DND-41 (cell line): ENCODE data around the gene XPA.

Source experiments
- ATAC-seq: fragments of 200-7000 bp; cut with Tn5 transposase; 3 replicates; pipeline ENCODE4 v1.9.1; 2021; ENCODE audit warnings: low read depth; ENCODE audit not compliant: insufficient read depth
- DNase-seq: peaks from one replicate; pipeline ENCODE4 v3.0.0-alpha.2; 2020
- H2AFZ ChIP-seq: 2 replicates; pipeline ENCODE4 v1.6.0; 2012; ENCODE audit warnings: low read depth, low read length
- H3K27ac ChIP-seq: 2 replicates; pipeline ENCODE4 v1.5.1; 2012; ENCODE audit warnings: low read length, inconsistent platforms
- H3K27me3 ChIP-seq: fragments of 200-600 bp; sonication (generic); 2 replicates; pipeline ENCODE4 v1.6.0; 2012; ENCODE audit warnings: low read length, mild to moderate bottlenecking, inconsistent platforms; ENCODE audit not compliant: insufficient read depth, poor library complexity
- H3K36me3 ChIP-seq: 2 replicates; pipeline ENCODE4 v1.5.1; 2012; ENCODE audit warnings: low read length, inconsistent platforms; ENCODE audit not compliant: insufficient read depth
- H3K4me1 ChIP-seq: 2 replicates; pipeline ENCODE4 v1.5.1; 2012; ENCODE audit warnings: mild to moderate bottlenecking, low read length; ENCODE audit not compliant: insufficient read depth
- H3K4me2 ChIP-seq: 2 replicates; pipeline ENCODE4 v1.6.0; 2012; ENCODE audit warnings: mild to moderate bottlenecking, moderate library complexity, low read length, inconsistent platforms; ENCODE audit not compliant: insufficient read depth
- H3K4me3 ChIP-seq, 2 experiments: fragments of 200-600 bp in 1 of 2; shearing (Covaris generic) in 1 of 2; 2 replicates each; pipeline ENCODE4 v1.5.1; 2012 to 2016; ENCODE audit warnings: inconsistent platforms in 2 of 2, low read length in 2 of 2, mild to moderate bottlenecking in 2 of 2, low read depth in 1 of 2, moderate library complexity in 1 of 2
- H3K79me2 ChIP-seq: 2 replicates; pipeline ENCODE4 v1.6.0; 2012; ENCODE audit warnings: low read length, inconsistent platforms; ENCODE audit not compliant: insufficient read depth
- H3K9ac ChIP-seq: 2 replicates; pipeline ENCODE4 v1.6.0; 2012; ENCODE audit warnings: low read depth, mild to moderate bottlenecking, inconsistent platforms, low read length, moderate library complexity
- H3K9me3 ChIP-seq: 2 replicates; pipeline ENCODE4 v1.5.1; 2012; ENCODE audit warnings: low read length, moderate library complexity, mild to moderate bottlenecking, inconsistent platforms; ENCODE audit not compliant: insufficient read depth, severe bottlenecking
- H4K20me1 ChIP-seq: 2 replicates; pipeline ENCODE4 v1.6.0; 2012; ENCODE audit warnings: low read length; ENCODE audit not compliant: insufficient read depth
- EZH2 ChIP-seq: IDR thresholded peaks from 3 replicates; pipeline ENCODE4 v1.6.1; 2012; ENCODE audit warnings: borderline replicate concordance, low read depth, mild to moderate bottlenecking, moderate library complexity, low read length, inconsistent platforms; ENCODE audit not compliant: severe bottlenecking
- TF ChIP-seq, protein P1 (sequence below): IDR thresholded peaks from 2 replicates; pipeline ENCODE4 v1.5.1; 2012; ENCODE audit warnings: borderline replicate concordance, low read length, moderate library complexity, mild to moderate bottlenecking; ENCODE audit not compliant: poor library complexity, severe bottlenecking; ENCODE audit errors: extremely low read depth

XPA gene

GRCh38 chr9:97726716-97727115, 29.6 kb upstream of the XPA start:
- Histone ChIP-seq H3K9me3 (no peaks in the 10 kb centered on the region), H4K20me1 (no peaks in the 10 kb centered on the region), H3K79me2 (no peaks in the 10 kb centered on the region), H3K4me2 (no peak overlapping the region), H3K27ac (no peak overlapping the region), H2AFZ (no peak overlapping the region), H3K36me3 (no peaks in the 10 kb centered on the region), H3K4me1 (no peaks in the 10 kb centered on the region), H3K27me3 (peaks cover 20% of the 10 kb centered on the region), H3K4me3 (no peak overlapping the region), H3K9ac (no peak overlapping the region)
- DNase-seq (no peak), ATAC-seq (no peak)
- TF ChIP-seq, protein P1, sequence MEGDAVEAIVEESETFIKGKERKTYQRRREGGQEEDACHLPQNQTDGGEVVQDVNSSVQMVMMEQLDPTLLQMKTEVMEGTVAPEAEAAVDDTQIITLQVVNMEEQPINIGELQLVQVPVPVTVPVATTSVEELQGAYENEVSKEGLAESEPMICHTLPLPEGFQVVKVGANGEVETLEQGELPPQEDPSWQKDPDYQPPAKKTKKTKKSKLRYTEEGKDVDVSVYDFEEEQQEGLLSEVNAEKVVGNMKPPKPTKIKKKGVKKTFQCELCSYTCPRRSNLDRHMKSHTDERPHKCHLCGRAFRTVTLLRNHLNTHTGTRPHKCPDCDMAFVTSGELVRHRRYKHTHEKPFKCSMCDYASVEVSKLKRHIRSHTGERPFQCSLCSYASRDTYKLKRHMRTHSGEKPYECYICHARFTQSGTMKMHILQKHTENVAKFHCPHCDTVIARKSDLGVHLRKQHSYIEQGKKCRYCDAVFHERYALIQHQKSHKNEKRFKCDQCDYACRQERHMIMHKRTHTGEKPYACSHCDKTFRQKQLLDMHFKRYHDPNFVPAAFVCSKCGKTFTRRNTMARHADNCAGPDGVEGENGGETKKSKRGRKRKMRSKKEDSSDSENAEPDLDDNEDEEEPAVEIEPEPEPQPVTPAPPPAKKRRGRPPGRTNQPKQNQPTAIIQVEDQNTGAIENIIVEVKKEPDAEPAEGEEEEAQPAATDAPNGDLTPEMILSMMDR: no peak
- TF ChIP-seq EZH2: no peak

DNA sequence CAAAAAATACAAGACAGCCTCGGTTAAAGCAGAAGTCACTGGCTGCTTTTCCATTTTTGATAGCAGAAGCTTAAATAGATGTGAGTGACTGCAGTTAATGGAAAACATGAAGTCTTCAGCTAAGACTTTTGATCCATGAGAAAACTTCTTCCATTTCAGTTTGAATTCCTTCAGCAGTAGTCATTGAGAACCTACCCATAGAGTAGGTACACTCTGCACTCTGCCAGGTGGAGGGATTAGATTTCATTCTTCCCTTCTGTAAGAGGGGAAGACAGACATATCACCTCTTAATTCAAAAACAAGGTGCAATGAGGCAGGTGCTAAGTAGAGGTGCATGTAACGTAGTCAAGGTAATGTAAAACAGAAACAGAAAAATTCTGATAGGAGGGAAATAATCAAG, 26.7 kb upstream of the XPA start:
- ATAC-seq (no peak), DNase-seq (no peak)
- H3K4me3 ChIP-seq: no peak overlapping the region
- peaks cover 20% of the 10 kb centered on the region for H3K27me3 ChIP-seq
- H3K79me2 ChIP-seq: no peaks in the 10 kb centered on the region
- H4K20me1 ChIP-seq: no peaks in the 10 kb centered on the region
- no peaks in the 10 kb centered on the region for H3K4me1 ChIP-seq
- TF ChIP-seq, protein P1: no peak
- no peak for TF ChIP-seq EZH2
- no peak overlapping the region for H3K4me2 ChIP-seq
- H2AFZ ChIP-seq: no peak overlapping the region
- no peak overlapping the region for H3K9ac ChIP-seq
- H3K27ac ChIP-seq: no peak overlapping the region
- no peaks in the 10 kb centered on the region for H3K36me3 ChIP-seq
- H3K9me3 ChIP-seq: peaks cover 2% of the 10 kb centered on the region

- Histone ChIP-seq H3K9me3 (peaks cover 2% of the 10 kb centered on the region), H3K27me3 (peaks cover 16% of the 10 kb centered on the region), H2AFZ (no peak overlapping the region), H3K27ac (no peak overlapping the region), H3K79me2 (no peaks in the 10 kb centered on the region), H3K4me2 (no peak overlapping the region), H3K9ac (no peak overlapping the region), H3K36me3 (no peaks in the 10 kb centered on the region), H4K20me1 (no peaks in the 10 kb centered on the region), H3K4me1 (no peaks in the 10 kb centered on the region), H3K4me3 (no peak overlapping the region)
- no peak for TF ChIP-seq EZH2
- TF ChIP-seq, protein P1: no peak
- ATAC-seq: no peak
- no peak for DNase-seq
Observed at GRCh38 chr9:97722331-97722730, 25.2 kb upstream of the XPA start.

GRCh38 chr9:97721396-97721795, 24.3 kb upstream of the XPA start:
- H3K27ac ChIP-seq: no peak overlapping the region
- H4K20me1 ChIP-seq: no peaks in the 10 kb centered on the region
- H3K9ac ChIP-seq: no peak overlapping the region
- no peak overlapping the region for H3K4me2 ChIP-seq
- H3K27me3 ChIP-seq: peaks cover 14% of the 10 kb centered on the region
- ATAC-seq (no peak), DNase-seq (no peak)
- peaks cover 2% of the 10 kb centered on the region for H3K9me3 ChIP-seq
- H3K36me3 ChIP-seq: no peaks in the 10 kb centered on the region
- H2AFZ ChIP-seq: no peak overlapping the region
- TF ChIP-seq EZH2: no peak
- TF ChIP-seq, protein P1: no peak
- H3K4me1 ChIP-seq: no peaks in the 10 kb centered on the region
- H3K79me2 ChIP-seq: no peaks in the 10 kb centered on the region
- no peak overlapping the region for H3K4me3 ChIP-seq
